ENCODE results near the gene FUT4.

DNA sequence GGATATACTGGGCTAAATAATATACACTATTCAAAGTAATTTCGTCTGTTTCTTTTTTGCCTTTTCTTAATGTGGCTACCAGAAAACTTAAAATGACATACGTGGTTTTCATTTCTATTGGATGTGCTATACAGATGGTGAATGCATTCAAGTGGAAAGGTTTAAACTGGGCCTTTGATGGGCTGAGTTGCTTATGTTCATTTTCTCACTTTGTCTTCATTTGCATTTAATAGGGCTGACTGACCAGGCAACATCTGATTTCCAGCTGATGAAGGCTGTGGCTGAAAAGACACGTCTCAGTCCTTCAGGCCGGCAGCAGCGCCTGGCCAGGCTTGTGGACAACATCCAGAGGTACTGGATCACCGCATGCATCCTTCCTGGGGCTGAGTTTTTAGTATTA is 51.4 kb downstream of the FUT4 start:
- no peak for TF ChIP-seq CTCF (IDR thresholded peaks at IDR 0.05 in 2 of 3, conservative IDR thresholded peaks at IDR 0.05 in 1 of 3; ENCODE audit: borderline replicate concordance in 1 of 3, insufficient read depth in 1 of 3, low read depth in 2 of 3, low read length in 2 of 3)
- TF ChIP-seq POLR2A (IDR thresholded peaks at IDR 0.05; ENCODE audit: borderline replicate concordance, extremely low read depth, insufficient read depth, insufficient read length), result no peak
- TF ChIP-seq POLR2AphosphoS5 (IDR thresholded peaks at IDR 0.05; ENCODE audit: low read depth, low read length), result no peak
- TF ChIP-seq EZH2 (IDR thresholded peaks at IDR 0.05), result no peak
